GM19463 (cell line): ENCODE data around the gene FURIN.
A peak's percentile ranks its signal among the peaks of the same experiment; 100 is the strongest.
"Not testable (repeated sequence)": the region's sequence is repeated elsewhere in the genome, so short reads cannot be mapped to it uniquely, and the experiment has no call there.

ENCODE experiments used
- ATAC-seq: cut with Tn5 transposase; IDR thresholded peaks from one replicate; pipeline ENCODE4 v1.9.1; 2021; ENCODE audit warnings: mild to moderate bottlenecking, moderate library complexity; ENCODE audit not compliant: unreplicated experiment

Gene FURIN

GRCh38 chr15:90869601-90870353, 1.4 kb downstream of the FURIN start:
- ATAC-seq = peak; percentile 29

DNA sequence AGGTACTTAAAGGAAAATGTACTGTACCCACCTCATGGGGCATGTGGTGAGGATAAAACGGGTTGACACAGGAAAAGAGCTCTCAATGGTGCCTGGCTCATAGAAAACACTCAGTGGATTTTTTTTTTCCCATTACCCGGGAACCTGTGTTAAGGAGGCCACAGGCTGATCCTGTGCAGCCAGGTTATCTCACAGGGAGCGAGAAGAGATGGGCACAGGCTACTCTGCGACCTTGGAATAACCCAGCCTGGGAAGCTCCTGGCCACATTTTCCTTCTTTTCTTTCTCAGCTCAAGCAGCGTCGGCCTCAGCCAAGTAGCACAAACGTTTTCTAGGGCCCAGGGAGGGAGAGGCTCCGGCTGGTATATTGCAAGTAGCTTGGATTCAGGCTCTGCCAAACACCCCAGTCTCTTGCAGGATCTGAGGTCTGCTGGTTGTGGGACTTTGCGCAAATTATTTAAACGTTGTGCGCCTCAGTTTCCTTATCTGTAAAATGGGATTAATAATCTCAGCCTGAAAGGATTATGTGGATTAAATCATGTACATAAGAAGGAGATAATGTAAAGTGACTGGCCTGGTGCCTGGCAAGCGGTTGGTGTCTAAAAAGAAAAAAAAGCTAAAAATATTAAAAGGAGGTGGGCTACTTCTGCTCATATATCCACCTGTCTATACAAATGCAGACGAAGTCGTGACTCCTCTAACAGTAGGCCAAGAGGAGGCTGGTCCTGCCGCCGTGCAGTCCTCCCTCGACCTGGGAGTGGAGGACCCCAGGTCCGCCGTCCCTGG, 2.2 kb downstream of the FURIN start:
- ATAC-seq = peak; percentile 5

GRCh38 chr15:90871139-90871715, 2.8 kb downstream of the FURIN start:
- ATAC-seq = peak; percentile 22

- ATAC-seq = peak; percentile 24
Measured at GRCh38 chr15:90871716-90872485, 3.5 kb downstream of the FURIN start.

DNA sequence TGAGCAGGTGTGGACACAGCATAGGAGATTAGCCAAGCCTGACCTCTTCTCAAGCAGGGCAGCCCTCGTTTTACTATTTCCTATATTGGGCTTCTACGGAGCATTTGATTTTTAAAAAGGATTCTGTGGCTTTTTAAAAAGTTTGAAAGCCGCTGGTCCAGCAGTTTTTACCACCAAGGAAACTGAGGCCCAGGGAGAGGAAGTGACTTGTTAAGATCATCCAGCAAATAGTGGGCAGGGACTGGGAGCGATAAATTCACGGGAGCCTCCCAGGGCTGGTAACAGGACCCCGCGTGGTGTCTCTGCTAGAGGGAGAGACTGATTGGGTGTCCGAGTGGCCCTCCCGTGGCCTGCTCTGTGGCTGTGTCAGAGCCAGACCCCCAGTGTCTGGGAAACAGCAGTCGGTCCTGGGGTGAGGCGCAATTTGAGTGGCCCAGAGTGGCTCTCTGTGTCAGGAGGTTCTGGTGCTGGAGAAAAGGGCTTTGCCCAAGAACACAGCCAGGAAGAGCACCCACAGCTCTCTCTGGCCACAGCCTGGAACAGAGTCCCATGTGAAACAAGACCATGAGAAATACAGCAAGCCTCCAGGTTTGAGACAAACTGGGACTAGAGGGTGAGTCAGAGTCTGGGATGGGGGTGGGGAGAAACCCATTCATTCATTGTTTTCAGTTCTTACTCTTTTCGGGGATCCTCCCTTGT, 4.2 kb downstream of the FURIN start:
- no peak for ATAC-seq

DNA sequence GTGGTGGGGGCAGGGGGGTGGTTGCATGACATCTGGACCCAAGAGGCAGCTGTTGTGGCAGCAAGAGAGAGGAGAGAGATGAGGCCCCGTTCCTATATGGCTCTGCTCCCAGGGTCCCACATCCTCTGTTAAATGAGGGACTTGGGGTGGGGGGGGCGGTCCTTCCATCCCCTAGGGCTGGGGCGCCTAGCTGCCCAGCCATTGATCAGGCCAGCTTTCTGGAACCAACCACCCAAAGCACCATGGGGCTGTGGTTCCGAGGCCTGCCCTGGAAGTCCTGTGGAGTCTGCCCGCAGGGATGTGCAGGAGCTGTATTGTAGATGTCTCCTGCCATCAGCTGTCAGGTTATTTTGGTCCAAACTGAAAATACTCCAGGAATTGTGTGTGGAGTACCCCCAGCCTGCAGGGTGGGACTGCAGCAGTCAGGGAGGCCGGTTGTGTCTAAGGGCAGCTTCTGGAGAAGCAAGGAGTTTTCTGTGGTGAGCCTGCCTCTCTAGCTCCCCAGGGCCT, 5.2 kb downstream of the FURIN start:
- ATAC-seq = no peak

DNA sequence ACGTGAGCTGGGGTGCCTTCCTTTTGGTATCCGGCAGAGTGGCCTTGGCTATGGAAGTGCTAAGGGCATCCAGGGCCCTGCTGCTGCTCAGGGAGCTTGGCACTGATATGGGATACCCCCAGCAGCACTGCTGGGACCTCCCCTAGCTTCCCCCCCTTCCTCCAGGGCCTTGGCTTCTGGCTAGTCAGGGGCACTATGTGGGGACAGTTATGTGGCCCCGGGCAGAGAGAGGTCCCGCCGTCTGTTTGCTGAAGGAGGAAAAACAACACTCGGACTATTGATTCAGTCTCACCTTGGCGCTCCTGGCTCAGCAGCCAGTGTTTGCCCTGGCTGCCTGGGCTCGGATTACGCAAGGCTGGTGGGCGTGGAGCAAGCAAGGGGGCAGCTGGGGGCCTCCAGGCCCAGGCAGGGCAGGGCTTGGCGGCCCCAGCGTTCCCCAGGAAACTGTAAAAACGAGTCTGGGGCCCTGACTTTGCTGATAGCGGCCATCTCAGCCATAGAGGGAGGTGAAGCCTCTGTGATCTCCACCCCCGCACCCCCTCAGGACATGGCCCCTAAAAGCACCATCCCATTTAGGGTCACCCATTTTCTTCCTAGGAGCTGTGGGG, 5.7 kb downstream of the FURIN start:
- ATAC-seq = no peak

DNA sequence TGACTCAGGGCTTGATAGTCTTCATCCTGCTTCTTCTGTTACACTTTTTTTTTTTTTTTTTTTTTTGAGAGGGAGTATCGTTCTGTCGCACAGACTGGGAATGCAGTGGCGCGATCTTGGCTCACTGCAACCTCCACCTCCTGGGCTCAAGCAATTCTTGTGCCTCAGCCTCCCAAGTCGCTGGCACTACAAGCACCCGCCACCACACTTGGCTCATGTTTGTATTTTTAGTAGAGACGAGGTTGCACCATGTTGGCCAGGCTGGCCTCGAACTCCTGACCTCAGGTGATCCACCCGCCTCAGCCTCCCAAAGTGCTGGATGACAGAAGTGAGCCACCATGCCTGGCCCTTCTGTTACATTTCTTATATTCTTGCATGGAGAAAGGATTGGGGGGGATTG, 6.6 kb downstream of the FURIN start:
- not testable (repeated sequence) for ATAC-seq

DNA sequence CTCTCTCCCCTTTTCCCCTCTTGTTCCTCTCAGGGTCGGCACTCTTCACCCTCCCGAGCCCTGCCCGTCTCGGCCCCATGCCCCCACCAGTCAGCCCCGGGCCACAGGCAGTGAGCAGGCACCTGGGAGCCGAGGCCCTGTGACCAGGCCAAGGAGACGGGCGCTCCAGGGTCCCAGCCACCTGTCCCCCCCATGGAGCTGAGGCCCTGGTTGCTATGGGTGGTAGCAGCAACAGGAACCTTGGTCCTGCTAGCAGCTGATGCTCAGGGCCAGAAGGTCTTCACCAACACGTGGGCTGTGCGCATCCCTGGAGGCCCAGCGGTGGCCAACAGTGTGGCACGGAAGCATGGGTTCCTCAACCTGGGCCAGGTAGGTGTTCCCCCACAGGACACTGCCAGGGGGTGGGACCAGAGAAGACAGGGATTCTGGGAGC, 7.2 kb downstream of the FURIN start:
- no peak for ATAC-seq

- no peak for ATAC-seq
Measured at GRCh38 chr15:90876046-90876445, 7.7 kb downstream of the FURIN start.

DNA sequence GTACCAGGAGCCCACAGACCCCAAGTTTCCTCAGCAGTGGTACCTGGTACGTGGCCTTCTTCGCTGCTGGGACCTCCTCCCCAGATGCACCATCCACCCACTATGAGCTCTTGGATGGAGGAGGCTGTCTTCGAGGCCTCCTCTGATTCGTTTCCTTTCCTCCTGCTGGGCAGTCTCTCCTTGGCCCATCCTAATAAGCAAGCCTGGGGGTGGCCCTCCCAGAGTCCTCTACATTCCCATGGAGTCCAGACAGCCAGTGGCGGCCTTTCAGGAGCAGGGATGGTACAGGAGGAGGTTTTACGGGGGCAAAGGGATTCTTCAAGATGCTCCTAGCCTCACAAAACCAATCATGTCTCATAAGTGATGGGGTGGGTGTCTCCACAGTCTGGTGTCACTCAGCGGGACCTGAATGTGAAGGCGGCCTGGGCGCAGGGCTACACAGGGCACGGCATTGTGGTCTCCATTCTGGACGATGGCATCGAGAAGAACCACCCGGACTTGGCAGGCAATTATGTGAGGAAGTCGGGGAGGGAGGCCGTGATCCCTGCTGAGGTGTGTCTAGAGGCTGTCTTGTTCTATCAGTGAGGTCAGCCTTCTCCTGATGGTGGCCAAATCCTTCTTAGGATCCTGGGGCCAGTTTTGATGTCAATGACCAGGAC, 8.3 kb downstream of the FURIN start:
- no peak for ATAC-seq

DNA sequence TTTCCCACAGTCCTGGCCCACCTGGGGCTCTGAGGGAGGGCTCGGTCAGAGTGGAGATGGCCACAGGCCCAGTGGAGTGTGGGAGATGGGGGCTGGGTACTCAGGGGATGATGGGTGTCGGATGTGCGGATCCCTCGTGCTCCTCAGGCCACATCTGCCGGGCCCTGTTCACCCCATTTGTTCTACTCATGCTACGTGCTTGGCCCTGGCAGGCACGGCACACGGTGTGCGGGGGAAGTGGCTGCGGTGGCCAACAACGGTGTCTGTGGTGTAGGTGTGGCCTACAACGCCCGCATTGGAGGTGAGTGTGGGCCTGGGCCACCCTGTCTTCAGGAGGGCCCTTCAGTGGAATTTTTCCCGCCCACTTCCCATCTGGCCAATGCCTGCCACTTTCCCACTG, 8.9 kb downstream of the FURIN start:
- ATAC-seq = no peak

- ATAC-seq = no peak
Measured at GRCh38 chr15:90877996-90878395, 9.6 kb downstream of the FURIN start.

- ATAC-seq = no peak
Measured at GRCh38 chr15:90878660-90879059, 10.3 kb downstream of the FURIN start.

GRCh38 chr15:90879730-90880366, 11.5 kb downstream of the FURIN start:
- no peak for ATAC-seq

DNA sequence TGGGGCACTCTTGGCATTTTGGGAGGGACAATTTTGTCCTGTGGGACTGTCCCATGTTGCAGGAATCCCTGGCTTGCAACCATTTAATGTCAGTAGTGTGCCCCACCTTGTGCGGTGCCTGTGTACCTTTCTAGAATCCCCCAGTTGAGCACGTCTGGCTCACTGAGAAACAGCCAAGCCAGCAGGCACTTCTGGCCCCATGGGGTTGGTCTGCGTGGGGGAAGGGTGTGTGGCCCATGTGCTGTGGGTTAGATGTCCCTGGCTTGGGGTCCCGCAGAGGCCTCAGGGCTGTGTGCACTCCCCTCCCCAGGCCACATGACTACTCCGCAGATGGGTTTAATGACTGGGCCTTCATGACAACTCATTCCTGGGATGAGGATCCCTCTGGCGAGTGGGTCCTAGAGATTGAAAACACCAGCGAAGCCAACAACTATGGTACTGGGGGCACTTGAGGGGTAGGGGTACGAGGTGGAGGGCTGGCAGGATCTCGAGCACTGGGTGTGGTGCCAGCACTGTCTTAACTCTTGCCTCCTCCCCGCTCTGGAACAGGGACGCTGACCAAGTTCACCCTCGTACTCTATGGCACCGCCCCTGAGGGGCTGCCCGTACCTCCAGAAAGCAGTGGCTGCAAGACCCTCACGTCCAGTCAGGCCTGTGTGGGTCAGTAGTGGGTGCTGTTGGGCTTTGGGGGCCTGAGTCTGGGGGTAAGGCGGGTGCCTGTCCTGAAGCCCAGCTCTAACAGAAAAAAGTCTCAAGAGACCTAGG, 12.2 kb downstream of the FURIN start:
- ATAC-seq = no peak

DNA sequence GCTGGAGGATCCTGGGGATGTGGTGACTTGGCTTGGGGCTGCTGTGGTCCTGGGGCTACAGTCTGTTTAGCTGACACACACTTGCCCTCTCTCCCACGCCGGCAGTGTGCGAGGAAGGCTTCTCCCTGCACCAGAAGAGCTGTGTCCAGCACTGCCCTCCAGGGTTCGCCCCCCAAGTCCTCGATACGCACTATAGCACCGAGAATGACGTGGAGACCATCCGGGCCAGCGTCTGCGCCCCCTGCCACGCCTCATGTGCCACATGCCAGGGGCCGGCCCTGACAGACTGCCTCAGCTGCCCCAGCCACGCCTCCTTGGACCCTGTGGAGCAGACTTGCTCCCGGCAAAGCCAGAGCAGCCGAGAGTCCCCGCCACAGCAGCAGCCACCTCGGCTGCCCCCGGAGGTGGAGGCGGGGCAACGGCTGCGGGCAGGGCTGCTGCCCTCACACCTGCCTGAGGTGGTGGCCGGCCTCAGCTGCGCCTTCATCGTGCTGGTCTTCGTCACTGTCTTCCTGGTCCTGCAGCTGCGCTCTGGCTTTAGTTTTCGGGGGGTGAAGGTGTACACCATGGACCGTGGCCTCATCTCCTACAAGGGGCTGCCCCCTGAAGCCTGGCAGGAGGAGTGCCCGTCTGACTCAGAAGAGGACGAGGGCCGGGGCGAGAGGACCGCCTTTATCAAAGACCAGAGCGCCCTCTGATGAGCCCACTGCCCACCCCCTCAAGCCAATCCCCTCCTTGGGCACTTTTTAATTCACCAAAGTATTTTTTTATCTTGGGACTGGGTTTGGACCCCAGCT, 13.0 kb downstream of the FURIN start:
- ATAC-seq = no peak
